LHCN-M2 (cell line): ENCODE data around the gene TAPT1. TPM values are rescaled to one million over a fixed set of nuclear protein-coding genes. Genes with fewer than 3 reads are reported as not detected.

ENCODE experiments used
- DNase-seq: peaks from one replicate; pipeline ENCODE4 v3.0.0-alpha.2; 2012; ENCODE audit warnings: low read depth
- total RNA-seq: library from RNA; depleted of rRNA; stranded (reverse); fragments of >200 nt; gene quantifications from 2 replicates; pipeline ENCODE4 v1.2.3, GENCODE V29; 2014

Gene TAPT1
- total RNA-seq, 1 experiment from 2014 or later: 10.1 TPM

DNA sequence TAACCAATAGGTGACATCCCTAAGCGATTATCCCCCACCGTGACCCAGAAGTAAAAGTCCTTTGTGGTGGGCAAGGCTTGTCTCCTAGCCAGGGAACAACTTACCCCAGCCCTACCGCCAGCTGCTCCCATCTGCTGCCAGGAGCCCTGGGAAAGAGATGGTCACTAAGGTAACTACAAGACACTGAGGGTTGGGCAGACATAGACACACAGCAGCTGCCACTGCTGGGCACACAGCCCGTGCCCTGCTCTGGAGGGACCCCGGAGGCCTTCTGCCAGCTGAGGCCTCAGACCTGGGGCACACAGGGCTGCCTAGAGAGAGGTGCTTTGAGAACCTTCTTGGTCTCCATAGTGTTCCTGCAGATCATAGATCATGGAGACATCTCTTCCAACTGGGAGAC lies 89.4 kb downstream of the TAPT1 start:
- peak; percentile 56 for DNase-seq

DNA sequence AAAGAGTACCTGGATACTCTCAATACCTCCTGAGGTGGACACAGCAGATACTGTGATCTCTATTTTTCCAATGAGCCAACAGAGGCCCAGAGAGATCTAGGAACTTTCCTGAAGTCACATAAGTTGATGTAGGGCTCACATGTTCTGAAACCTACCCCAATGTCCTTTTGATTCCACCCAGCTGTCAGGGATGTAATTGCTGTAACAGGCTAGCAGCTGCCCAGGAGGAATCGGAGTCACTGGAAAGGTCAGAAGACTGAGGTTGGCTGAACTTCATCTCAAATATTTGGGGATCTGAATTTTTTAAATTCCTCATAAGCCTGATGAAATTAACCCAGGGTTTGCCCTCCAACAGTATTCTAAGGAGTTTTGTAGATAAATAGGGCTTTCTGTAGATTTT lies 90.0 kb downstream of the TAPT1 start:
- peak; percentile 56 for DNase-seq

DNA sequence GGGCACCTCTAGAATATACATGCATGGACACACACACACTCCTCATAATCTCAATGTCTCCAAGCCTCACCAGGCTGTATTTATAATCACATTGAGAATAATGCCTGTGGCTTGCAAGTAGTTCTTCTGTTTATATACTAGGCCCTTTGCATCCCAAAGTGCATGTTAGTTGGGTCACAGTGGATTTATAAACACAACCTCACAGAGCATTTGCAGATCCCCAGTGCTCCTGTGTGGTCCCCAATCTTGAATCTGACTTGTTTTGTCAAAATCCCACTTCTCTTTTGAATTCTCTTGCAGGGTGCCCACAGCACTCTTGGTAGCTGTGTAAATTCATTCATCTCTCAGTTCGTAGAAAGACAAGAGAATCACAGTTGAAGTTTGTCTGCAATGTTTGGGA lies 92.9 kb downstream of the TAPT1 start:
- no peak for DNase-seq

- no peak for DNase-seq
Observed at GRCh38 chr4:16131293-16131692, 95.0 kb downstream of the TAPT1 start.

DNA sequence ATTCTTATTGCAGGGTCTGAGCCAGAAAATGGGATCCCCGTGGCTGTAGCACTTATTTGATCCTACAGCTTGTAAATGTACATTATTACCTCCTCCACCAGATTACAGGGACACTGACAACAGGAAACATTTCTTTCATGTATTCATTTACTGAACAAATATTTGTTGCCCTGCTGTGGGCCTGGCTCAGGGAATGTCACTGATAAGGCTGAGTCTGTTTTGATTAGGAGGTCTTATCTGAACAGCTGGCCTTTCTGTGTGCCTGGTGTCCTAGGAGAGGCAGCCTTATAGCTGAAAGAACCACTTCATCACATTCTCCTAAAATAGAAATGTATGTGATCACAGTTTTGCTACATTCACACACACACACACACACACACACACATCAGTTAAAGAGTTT lies 96.9 kb downstream of the TAPT1 start:
- no peak for DNase-seq

GRCh38 chr4:16126714-16127113 lies 99.6 kb downstream of the TAPT1 start:
- DNase-seq: no peak

- DNase-seq: no peak
Observed at GRCh38 chr4:16125571-16126445, 100.5 kb downstream of the TAPT1 start.

- no peak for DNase-seq
Observed at GRCh38 chr4:16124232-16124631, 102.0 kb downstream of the TAPT1 start.

GRCh38 chr4:16123356-16124084 lies 102.8 kb downstream of the TAPT1 start:
- no peak for DNase-seq

DNA sequence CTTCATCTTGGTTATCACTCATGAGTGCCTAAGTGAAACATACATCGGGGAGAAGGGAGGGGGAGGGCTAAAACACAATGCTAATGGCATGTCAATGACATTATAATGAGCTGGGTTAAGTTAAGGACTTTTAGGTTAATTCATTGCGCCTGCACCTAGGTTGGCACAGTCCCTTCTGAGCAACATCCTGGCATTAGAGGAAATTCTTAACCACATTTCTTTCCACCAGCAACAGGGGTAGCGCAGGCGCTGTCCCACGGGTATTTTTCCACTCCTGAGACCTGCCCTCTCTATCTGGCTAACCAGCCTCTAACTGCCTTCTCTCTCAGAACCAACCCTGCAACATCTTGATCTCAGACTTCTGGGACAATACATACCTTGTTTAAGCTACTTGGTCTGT lies 103.5 kb downstream of the TAPT1 start:
- DNase-seq: no peak

DNA sequence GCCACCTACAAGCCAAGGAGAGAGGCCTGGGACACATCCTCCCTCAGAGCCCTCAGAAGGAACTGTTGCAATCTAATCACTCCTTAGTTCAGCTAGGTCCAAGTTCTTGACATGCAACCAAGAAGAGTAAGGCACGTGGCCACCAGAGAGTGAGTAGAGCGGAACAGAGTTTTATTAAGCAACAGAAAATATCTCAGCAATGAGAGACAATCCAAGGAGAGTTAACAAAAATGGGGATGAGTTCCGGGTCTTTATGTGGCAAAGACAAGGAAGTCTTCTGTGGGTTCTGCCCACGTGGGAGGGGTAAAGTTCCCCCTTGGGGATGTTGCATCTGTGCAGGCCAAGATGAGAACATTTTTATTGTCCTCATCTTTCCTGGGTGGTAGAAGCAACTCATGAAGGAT lies 104.0 kb downstream of the TAPT1 start:
- DNase-seq: no peak

- DNase-seq: no peak
Observed at GRCh38 chr4:16120720-16121119, 105.6 kb downstream of the TAPT1 start.

DNA sequence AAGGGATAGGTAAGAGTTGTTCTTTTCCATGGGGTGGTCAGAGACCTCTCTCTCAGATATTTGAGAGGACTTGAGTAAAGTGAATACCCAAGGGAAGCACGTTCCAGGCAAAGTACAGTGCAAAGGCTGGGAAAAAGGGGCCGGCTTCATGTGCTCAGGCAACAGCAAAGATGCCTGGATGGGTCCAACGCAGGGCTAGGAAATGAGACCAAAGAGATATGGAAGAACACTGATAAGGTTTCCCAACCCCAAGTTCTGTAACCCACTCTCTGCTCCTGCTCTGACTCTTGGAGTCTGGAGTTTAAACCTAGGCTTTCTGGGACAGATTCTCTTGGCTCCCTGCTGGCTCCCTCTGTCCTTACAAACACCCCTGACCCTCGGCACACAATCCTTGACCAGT lies 106.3 kb downstream of the TAPT1 start:
- DNase-seq: no peak

DNA sequence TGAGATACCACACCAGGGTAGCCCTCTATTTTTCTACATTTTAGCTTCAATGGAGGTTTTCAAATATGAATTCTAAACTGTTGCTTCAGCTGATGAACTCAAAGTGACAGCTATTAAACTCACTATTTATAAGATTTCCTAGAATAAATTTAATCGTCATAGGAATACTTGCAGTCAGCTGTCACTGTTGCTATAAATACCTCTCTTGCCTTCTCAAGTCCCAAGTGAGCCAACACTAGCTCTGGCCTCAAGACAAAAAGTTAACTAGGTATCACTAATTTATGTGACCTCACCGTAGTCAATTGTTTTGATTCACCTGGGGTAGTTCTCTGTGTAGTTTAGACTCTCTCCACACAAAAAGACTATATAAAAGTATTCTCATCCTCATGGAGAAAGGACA lies 108.2 kb downstream of the TAPT1 start:
- DNase-seq: no peak

DNA sequence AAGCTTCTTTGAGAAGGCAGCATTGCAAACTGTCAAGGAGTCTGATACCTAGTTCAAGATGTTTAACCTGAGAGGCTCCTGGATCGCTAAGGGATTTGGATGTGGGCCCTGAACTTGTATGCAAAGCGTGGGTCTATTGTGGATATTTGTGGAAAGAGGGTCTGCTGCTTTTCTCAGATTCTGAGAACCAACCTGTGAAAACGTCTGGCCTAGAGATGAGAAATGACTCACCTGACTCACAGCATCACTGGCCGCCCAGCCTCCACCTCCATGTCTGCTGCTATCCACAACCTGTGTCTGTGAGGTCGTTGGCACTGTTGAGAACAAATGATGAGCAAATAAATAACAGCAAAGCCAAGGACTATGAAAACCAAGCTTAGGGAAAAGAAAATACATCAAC lies 109.1 kb downstream of the TAPT1 start:
- no peak for DNase-seq

DNA sequence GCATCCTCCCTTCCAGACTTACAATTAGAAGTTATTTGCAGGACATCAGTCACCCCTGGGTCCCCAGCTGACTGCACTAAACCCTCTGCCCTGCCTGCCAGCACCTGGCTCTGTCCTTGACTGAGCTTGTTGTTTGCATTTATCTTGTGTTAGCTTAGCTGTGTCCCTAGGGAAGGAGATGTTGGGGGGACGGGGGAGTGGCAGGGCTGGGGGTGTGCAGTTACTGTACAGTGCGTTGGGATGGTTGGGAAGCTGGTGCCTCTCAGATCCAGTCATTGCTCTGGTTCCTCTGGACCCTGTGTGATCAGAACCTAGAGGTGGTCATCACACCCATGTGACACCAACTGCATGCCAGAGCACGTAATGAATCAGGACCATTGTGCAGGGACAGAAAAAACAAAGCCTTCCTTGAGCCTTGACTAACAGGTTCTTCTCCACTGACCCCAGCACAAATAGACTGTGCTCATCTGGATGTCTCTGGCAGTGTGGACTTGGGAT lies 109.7 kb downstream of the TAPT1 start:
- no peak for DNase-seq

- no peak for DNase-seq
Observed at GRCh38 chr4:16116019-16116418, 110.3 kb downstream of the TAPT1 start.

DNA sequence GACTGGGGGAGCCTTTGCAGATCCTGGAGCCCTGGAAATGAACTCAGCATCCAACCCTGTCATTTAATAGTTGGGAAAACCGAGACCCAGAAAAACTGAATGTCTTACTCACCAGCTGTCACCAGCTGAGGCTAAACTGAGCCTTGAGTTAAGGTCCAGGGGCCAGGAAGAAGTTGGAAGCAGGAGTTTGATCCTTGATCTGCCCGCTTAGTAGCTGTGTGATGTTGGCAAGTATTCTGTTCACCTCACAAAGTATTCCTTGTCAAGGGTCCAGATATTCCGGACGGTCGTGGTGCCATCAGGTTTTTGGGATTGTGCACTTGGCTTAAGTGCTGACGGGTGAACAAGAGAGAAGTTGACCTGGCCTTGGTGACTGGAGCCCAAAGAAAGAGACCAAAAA lies 111.7 kb downstream of the TAPT1 start:
- DNase-seq: no peak

DNA sequence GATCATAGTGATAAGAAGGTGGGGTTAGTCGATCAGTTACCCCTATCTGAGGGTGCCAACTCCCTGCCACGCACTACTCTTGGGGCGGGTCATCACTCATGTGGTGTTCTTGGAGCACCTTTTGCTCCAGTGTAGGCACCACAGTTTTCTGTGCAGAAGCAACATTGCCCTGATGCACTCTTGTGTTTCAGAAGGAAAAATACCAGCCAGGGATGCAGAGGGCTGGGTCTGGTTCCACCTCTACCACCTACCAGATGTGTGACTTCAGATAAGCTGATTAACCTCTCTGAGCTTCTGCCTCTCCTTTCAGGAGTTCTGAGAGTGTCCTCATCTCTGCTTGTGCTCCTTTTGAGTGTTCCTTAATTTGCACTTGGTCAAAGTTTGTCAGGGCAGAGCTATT lies 112.5 kb downstream of the TAPT1 start:
- DNase-seq: no peak

GRCh38 chr4:16111533-16111932 lies 114.7 kb downstream of the TAPT1 start:
- DNase-seq: no peak

DNA sequence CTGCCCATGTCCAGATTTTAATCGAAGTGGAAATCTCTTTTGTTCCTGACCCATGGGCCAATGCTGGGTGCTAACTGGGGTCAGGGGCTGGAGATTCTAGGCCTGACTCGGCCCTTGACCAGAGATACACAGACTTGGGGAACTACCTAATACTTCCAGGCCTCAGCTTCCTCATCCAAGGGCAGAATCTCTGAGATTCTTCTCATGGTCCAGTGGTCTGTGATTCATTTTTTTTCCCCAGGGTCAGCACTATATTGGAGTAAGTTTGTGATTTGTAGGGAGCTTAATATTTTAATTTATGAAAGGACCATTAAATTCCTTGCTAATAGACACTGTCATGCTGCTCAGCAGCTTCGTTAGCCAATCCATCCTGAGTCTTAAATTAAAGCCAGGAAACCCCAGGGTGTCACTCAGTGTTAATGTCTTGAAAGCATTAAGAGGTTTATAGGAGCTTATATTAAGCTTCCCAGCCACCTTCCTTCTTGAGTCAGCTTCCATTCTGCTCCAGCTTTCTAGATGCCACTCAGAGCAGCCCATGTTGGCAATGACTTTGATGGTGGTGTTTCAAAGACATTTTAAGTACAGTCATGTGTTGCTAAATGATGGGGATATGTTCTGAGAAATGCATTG lies 115.5 kb downstream of the TAPT1 start:
- DNase-seq: no peak
